Stimulated activated CD8-positive, alpha-beta memory T cell treated with anti-CD3 and anti-CD28 coated beads, Interleukin-12 subunit alpha, Interleukin-12 subunit beta, amount 100 ng/mL, for 24 hours (primary cell): Measurements from ENCODE around the gene SLC22A15.
"Not testable (repeated sequence)": the region's sequence is repeated elsewhere in the genome, so short reads cannot be mapped to it uniquely, and the experiment has no call there.

ENCODE experiments used
- DNase-seq: peaks from one replicate; pipeline ENCODE4 v3.0.0-alpha.2; 2020; ENCODE audit errors: extremely low read depth

SLC22A15 gene

DNA sequence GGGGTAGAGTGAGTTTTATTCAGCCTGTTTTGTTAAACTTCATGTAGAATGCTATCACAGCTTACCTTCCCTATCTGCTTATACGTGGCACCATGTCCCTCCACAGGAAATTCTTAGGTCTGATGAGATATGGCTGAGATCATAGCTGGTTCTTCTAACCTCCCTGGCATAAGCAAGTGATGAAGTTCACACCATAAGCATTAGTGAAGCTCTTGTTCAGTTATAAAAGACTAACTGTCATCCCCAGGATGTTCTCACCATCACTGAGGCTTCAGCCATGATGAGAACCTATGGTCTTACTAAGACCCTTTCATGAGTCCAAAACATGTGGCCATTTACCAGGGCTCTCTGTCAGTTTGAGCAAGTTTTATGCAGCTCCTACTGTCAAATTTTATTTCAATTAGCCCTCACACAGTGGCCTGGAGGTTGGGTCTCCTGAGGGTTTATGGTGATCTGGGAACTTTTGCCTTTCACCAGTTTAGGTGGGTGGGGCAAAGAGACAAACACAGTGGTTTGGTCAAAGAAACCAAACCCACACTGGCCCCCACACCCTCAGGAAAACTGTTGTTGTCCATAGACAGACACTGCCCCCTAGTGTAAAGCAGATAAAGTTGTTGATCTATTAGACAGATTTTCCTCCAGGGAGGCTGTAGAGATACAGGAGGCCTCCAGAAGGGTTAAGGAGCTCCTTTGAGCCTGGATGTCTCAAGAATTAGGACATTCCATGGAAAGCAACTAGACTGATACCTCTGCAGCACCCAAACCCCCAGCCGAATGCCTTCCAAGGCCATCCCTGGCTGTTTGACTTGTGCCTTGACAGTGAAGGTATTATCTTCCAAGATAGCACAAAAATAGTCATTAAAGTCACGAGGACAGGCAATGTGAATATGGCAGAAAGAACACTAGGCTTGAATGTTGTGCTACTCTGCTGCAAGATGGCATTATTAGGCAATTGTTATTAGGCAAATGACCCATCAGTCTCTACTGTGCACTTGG lies 5.0 kb downstream of the SLC22A15 start:
- no peak for DNase-seq

DNA sequence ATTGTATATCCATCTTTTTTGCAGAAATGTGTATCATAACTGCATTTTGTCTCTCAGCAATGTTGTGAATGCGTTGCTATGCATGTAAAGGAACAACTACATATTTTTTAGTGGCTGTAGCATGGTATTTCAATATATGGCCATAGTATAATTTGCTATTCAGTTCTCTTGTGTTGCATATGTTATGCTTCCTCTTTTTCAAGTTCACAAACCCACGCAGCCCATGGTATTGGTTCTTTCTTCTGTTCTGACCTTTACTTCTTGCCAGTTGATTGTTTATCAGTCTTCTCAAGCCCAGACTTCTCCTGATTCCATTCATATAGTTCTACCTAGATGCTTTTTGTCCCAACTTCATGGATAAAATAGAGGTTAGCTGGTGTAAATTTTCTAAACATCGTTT lies 6.1 kb downstream of the SLC22A15 start:
- no peak for DNase-seq

DNA sequence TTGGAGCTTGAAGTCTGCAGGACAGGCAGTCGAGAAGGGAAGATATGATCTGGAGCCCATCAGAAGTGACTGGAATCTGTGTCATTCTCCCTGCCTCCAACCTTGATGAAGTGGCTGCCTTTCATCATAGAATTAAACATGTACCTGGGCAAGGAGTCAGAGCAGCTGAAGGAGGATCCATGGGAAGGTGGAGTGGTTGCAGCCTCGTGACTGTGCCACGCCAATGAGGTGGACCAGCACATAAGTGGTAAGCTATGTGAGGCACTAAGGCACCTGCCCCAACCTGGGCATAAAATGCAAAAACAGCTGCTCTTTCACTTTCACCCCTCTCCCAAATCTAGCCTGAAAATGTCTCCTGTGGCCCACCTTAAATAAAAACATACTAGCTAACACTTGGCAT lies 7.3 kb downstream of the SLC22A15 start:
- DNase-seq: no peak

DNA sequence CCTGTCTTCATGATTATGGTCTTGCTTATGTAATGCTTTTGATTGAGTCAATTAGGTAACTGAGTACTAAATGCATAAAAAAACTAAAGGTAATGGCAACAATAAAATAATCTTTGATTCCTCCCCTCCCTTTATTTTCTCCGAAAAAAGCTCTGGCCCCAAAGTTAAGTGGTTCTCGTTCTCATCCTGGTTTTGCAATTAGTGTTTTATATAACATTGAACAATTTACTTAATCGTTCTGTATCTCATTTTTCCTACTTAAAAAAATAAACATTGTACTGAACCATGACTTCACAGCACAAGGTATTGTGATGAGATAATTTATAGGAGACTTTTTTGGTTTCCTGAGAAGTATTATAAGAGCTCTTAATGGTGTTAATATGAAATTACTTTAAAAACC lies 11.3 kb downstream of the SLC22A15 start:
- no peak for DNase-seq

DNA sequence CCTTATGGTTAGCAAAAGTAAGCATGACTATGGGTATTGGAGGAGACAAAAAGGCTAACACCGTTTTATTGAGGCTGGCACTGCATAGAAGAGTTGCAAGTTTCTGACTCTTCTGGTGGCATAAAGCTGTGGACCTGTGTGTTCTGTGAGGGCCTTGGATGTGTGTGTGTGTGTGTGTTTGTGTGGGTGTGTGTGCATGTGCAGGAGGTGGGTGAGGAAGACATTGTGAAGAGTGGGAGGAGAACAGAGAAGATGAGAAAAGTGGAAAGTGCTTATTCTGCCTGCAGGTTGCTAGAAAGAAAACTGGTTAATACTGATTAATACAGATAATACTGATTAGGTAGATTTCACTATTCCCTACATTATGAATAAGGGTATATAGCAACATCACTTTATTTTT lies 12.6 kb downstream of the SLC22A15 start:
- no peak for DNase-seq

DNA sequence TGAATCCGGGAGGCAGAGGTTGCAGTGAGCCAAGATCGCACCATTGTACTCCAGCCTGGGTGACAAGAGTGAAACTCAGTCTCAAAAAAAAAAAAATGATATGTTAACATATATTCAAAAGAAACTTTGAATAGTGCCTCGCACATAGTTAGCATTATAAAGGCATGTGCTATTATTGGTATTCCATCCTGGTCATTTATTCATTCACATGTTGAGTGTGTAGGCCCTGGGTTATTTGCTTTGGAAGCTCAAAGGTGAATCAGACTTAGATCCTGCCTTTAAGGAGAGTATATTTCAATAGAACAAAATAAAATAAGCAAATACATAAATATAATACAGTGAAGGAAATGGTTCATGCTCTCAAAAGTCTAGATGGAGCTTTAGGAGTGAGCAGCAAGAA lies 13.4 kb downstream of the SLC22A15 start:
- DNase-seq: no peak

DNA sequence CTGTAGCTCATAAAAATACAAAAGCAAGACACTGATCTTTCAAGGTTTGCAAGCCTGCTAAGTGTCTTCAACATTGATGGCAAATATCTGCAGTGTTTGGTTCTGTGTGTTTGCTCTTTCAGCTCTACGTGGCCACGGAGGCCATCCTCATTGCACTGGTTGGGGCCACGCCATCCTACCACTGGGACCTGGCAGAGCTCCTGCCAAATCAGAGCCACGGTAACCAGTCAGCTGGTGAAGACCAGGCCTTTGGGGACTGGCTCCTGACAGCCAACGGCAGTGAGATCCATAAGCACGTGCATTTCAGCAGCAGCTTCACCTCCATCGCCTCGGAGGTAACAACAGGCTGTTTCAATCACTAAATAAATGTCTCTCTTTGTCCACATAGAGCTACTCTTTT lies 15.6 kb downstream of the SLC22A15 start:
- no peak for DNase-seq

DNA sequence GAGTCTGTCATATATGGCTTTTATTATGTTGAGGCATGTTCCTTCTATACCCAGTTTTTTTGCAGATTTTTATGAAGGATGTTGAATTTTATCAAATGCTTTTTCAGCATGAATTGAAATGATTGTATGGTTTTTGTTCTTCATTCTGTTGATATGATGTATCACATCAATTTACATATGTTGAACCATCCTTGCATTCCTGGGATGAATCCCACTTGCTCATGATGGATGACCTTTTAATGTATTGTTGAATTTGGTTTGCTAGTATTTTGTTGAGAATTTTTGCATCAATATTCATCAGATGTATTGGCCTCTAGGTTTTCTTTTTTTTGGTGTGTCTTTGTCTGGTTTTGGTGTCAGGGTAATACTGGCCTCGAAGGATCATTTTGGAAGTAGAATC lies 21.6 kb downstream of the SLC22A15 start:
- DNase-seq: not testable (repeated sequence)

DNA sequence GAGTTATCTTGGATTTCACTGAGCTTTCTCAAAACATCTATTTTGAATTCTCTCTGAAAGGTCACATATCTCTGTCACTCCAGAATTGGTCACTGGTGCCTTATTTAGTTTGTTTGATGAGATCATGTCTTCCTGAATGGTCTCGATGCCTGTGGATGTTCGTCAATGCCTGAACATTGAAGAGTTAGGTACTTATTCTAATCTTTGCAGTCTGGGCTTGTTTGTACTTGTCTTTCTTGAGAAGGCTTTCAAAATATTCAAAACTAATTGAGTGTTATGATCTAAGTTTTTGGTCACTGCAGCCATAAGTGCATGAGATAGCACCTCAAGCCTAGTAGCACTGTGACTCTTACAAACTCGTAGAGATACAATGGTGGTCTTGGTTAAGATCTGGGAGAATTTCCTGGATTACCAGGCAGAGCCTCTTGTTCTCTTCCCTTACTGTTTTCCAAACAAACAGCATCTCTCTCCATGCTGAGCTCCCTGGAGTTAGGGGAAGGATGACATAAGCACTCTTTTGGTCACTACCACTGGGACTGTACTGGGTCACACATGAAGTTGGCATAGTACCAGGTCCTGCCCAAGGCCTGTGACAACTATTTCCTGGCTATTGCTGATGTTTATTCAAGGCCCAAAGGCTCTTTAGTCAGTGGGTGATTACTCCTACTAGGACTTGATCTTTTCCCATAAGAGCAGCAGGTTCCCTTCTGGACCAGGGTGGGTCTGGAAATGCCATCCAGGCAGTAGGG lies 25.6 kb downstream of the SLC22A15 start:
- DNase-seq: no peak

DNA sequence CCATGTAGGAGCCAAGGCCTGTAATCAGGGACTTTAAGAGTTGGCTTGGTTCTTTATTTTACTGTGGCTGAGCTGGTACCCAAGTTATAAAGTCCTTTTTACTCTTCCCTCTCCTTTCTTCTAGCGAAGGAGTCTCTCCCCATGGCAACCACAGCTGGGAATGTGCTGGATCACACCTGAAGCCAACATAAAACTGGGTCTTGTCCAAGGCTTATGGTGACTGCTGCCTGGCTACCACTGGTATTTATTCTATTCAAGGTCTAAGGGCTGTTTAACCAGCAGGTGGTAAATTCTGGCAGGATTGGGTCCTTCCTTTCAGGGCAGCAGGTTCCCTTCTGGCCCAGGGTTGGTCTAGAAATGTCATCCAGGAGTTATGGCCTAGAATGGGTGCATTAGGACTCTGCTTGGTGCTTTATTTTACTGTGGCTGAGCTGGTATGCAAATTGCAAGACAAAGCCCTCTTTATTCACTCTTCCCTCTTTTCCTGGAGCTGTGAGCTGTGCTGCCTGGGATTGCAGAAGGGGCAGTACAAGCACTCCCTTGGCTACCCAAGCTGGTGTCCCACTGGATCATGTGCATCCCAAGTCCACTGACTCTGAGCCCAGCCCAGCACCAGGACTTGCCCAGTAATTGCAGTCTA lies 26.6 kb downstream of the SLC22A15 start:
- DNase-seq: no peak

DNA sequence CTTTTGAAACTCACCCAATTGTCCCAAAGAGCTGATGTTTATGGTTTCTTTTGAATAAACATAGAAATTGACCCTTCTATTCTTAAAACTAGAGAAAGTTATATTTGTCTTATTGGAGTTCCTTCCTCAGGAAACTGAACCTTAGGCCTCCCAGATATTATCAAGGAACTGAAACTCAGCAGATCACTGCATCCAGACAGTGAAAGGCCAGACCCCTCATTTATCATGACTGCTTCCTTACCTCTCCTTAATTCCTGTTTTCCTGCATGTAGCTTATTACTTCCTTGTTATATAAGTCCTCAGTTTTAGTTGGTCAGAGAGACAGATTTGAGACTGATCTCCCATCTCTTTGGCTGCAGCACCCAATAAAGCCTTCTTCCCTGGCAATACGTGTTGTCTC lies 27.5 kb downstream of the SLC22A15 start:
- DNase-seq: no peak

DNA sequence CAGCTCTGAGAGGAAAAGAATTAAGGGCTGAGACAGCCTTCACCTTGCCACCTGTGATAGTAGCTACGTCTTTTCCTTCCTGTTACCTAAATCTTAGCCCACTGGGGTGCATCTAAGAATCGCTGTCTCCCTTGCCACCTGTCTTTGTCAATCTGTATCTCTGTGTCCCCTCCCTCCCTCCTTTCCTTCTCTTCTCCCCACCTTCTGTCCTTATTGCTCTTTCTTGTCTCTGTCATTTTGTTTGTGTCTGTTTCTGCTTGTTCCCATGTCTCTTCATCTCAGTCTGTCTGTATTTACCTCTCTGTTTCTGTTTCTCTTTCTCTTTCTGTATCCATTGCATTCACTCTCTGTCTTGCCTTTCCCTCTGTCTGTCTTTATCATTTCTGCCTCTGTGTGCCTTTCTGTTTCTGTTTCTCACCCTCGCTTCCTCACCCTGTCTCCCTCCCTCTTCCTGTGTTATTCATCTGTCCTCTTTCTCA lies 30.2 kb downstream of the SLC22A15 start:
- DNase-seq: no peak

DNA sequence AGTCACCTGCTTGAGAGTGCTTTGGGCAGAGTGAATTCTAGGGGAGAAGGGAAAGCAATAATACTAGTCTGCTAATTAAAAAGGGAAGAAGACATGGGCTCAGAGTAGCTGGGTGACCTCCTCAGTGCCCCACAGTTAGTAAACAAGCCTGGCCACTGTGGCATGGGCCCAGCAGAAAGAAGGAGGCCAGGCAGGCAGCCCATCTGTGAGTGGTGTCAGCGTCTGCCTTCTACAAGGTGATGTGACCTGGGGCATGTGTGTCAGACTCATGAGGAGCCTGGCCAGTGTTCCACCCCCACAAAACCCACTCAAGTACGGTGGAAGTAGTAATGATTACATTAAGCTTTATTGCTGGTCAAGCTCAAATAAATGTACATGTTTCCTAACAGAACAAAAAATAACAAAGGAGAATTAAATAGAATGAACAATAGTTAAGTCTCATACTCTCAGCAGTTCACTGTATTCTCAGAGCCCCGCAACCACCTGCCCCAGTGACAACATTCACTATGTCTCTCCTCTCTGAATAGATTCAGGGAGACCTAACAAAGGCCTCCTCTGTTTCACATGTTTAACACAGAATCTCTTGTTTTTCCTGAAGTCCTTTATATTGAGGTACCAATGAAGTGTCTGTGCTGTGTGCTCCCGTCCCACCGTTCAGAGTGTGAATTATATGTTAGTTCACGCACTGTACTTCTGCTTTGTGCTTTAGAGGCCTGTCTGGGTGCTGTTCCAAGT lies 32.5 kb downstream of the SLC22A15 start:
- no peak for DNase-seq

DNA sequence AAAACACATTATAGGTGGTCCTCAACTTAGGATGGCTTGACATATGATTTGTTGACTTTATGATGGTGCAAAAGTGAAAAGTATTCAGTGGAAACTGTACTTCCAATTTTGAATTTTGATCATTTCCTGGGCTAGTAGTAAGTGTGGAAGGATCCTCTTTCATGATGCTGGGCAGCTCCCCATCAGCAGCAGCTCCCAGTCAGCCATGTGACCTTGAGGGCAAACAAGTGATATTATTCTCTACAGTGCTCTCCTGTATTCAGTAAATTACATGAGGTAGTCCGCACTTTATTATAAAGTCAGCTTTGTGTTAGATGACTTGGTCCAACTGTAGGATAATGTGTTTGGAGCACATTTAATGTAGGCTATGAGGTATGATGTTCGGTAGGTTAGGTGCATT lies 36.4 kb downstream of the SLC22A15 start:
- DNase-seq: no peak

DNA sequence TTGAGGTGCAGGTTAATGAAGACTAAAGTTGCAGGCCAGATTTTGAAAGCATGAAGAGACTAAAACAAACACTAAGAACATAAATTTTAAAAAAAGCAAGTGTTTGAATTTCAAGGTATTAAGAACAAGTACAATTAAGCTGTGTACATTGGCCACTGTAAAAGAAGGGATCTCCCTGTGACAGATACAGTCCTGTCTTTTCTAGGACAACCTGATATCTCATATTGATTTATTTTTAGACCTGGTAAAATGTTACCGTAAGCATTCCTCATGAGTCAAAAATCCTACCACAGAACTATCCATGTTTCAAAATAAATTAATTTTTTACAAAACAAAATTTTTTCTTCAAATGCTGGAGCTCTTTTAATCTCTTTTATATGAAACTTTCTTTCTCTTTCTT lies 39.4 kb downstream of the SLC22A15 start:
- no peak for DNase-seq

DNA sequence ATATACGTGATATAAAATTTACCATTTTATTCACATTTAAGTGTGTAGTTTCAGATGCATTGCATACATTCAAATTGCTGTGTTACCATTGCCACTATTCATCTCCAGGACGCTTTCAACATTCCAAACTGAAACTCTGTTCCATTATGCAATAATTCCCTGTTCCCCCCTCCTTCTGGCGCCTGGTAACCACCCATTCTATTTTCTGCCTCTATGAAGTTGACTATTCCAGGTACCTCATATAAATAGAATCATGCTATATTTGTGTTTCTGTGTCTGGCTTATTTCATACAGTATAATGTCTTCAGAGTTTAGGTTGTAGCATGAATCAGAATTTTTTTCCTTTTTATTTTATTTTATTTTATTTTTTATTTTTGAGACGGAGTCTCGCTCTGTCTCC lies 41.7 kb downstream of the SLC22A15 start:
- no peak for DNase-seq

DNA sequence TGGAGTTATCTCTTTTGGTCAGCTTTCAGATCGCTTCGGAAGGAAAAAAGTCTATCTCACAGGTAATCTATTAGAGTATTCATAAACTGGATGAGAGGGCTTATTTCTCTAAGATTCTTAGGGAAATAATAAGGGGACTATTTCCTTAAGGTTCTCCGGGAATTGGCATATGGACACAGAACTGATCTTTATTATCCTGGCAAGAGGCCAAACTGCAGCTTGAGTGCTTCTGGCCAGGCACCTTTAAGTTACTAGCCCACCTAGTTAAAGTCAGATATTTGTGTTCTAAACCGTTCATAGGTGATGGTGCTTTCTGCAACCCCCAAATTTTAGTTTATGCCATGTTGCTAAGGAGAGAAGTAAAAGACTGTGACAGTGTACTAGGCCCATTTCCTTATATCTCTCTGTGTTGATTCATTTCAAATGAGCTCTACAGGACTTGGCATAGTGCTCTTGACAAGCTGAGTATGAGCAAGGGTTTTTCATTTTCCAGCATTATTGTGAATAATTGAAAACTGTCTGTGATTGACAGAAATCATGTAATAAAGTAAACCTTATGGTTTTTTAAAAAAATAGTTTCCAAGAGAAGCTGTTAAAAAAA lies 43.4 kb downstream of the SLC22A15 start:
- no peak for DNase-seq

DNA sequence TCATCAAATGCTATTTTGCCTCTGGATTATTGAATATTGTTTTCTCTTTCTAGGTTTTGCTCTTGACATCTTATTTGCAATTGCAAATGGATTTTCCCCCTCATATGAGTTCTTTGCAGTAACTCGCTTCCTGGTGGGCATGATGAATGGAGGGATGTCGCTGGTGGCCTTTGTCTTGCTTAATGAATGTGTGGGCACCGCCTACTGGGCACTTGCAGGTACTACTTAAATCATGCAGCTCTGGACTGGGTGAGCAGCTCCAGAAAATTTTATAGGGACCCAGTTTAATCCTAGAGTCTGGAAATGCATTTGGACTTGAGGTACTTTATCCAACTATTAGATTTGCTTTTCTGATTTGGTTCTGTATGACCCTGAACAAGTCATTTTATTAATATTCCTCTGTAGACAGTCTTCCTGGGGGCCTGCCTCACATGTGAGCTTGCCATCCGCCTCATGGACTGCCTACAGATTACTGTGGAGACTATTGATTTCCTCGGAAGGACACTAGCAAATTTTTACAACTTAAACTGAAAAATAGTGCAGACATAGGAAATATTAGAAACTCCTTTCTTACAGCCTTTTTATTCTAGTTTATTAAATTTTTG lies 44.5 kb downstream of the SLC22A15 start:
- peak; percentile 5 for DNase-seq

DNA sequence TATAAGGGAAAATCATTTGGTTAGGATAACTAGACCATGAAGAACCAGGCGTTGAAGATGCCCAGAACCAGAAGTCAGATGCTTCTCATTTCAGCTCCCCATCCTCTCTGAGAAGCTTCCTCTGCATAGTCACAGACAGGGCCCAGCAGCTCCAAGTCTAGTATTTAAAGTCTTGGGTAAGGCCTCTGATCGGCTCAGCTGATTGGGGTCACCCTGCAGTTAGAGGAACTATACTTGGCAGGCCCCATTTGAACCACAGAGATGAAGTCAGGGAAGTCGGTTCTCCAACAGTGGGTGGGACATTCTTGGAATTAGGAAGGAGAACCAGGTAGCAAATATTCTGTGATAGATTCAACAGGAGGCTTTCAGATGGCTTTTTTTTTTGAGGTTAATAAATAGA lies 48.3 kb downstream of the SLC22A15 start:
- no peak for DNase-seq

DNA sequence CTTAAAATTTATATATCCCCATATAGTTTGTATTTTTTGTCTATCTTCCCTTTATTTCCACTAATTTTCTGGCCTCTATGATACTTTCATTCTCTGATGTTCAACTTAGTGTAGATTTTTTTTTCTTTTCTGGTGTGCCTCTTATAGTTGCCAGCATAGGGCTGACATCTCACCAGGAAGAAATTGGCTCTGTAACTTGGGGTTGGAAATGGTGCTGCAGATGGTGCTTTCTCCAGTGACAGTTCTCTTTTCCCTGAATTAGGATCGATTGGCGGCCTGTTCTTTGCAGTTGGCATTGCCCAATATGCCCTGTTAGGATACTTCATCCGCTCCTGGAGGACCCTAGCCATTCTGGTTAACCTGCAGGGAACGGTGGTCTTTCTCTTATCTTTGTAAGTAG lies 50.3 kb downstream of the SLC22A15 start:
- no peak for DNase-seq

DNA sequence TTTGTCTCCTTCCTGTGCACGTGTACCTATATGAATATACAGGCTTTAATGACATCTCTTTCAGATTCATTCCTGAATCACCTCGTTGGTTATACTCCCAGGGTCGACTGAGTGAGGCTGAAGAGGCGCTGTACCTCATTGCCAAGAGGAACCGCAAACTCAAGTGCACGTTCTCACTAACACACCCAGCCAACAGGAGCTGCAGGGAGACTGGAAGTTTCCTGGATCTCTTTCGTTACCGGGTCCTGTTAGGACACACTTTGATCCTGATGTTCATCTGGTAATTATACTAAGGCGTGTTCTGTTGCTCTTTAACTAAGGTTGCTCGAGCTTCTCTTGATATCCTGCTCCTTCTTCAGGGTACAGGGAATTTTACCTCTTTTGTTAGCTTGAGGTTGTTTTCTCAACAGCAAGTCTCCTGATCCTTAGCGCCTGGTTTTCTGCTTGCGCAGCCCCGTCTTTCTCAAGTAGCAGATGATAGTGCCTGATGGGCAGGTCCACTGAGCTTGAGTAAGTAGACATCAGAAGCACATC lies 55.1 kb downstream of the SLC22A15 start:
- DNase-seq: no peak
